HG03139 (cell line): ENCODE measurements around the gene KLHL28.

Experiments
- ATAC-seq: cut with Tn5 transposase; IDR thresholded peaks from one replicate; pipeline ENCODE4 v1.9.1; 2021; ENCODE audit not compliant: unreplicated experiment

The KLHL28 gene

GRCh38 chr14:44897041-44897844 lies 64.5 kb downstream of the KLHL28 start:
- peak; percentile 97 for ATAC-seq

GRCh38 chr14:44896275-44897040 lies 65.3 kb downstream of the KLHL28 start:
- peak; percentile 0 for ATAC-seq

- no peak for ATAC-seq
Measured at GRCh38 chr14:44895716-44896115, 66.0 kb downstream of the KLHL28 start.

GRCh38 chr14:44893535-44893934 lies 68.2 kb downstream of the KLHL28 start:
- no peak for ATAC-seq

- peak; percentile 32 for ATAC-seq
Measured at GRCh38 chr14:44891726-44892372, 69.9 kb downstream of the KLHL28 start.

GRCh38 chr14:44889595-44890471 lies 71.9 kb downstream of the KLHL28 start:
- no peak for ATAC-seq

GRCh38 chr14:44887596-44887955 lies 74.2 kb downstream of the KLHL28 start:
- no peak for ATAC-seq

GRCh38 chr14:44886860-44887595 lies 74.7 kb downstream of the KLHL28 start:
- no peak for ATAC-seq

- no peak for ATAC-seq
Measured at GRCh38 chr14:44880791-44881190, 81.0 kb downstream of the KLHL28 start.
